ENCODE data around the gene EVL.
"Not testable (repeated sequence)": the region's sequence is repeated elsewhere in the genome, so short reads cannot be mapped to it uniquely, and the experiment has no call there.

The EVL gene

DNA sequence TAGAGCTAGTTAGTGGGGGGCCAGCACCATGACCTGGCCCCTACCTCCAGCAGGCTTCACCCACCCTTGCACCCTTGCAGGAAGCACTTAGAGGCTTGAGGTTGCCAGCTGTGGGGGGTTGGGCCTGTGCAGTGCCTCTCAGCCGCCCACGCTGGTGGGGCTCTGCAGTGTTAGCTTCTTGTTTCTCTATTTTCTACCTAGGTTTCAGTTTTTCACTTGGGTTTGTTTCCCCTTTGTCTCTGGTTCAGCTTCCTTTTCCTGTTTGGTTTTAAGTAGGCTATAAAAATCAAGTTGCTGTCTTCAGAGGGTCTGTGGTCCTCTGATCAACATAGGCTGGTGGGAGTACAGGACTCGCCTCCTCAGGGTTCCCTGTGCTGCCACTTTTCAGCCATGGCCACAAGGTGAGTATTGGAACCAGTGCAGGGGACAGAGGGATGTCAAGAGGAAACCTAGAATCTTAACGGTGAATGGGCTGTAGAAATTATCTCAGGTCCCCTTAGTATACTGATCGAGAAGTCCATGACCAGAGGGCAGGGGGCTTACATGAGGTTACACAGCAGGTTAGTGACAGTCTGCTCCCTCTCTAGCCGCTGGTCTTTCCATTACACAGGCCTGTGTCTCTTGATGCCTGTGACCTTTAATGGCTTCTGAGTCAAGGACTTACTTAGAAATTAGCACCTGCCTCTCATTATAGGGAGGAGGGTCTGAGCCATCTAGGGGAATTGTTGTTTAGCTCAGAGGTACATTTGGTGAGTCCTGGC, at the start of gene EVL:
Gene EVL, plus strand, starts transcription at position 312 of the 761 bp plus-strand sequence. Its CDS starts 79 bp downstream, at position 391.
- DNase-seq: peak; percentile 81

- no peak for DNase-seq
These were observed 47.7 kb upstream of the EVL start for GRCh38 chr14:100017553-100017952.

DNA sequence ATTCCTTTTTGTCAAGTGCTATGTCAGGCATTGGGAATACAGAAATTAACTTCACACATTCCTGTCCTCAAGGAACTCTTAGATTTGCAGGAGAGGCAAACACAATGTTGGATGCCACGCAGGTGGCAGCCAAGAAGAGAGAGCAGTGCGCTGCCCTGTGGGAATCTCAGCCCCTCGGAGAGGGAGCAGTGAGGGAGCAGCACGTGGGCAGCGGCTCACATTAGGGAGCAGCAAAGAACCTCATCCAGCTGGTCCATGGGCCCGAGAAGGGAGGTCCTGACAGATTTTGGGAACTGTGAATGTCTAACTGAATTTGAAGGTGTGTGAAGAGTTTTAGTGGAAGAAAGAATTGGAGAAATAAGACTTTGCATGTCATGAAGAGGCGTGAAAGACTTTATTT, 47.2 kb upstream of the EVL start:
- no peak for DNase-seq

DNA sequence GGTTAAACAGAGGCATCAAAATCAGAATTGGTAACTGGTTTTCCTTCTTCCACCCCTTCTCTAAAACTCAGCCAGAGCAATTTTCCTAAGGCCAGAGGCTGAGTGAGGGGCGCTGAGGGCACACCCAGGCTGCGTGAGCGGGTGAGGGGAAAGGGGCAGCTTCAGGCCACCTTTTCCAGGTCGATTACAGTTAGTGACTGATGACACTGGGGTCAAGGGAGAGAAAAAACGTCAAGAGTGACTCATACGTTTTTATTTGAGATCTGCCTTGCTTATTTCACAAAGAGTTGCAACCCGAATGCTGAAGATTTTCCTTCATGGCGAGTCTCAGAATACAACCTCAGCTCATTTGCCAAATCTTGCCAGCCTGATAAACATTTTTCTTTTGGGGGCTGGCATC, 46.7 kb upstream of the EVL start:
- no peak for DNase-seq

- no peak for DNase-seq
These were observed 46.0 kb upstream of the EVL start for GRCh38 chr14:100019156-100019744.

GRCh38 chr14:100020629-100021028, 44.6 kb upstream of the EVL start:
- no peak for DNase-seq

GRCh38 chr14:100022772-100023451, 42.3 kb upstream of the EVL start:
- DNase-seq: no peak

DNA sequence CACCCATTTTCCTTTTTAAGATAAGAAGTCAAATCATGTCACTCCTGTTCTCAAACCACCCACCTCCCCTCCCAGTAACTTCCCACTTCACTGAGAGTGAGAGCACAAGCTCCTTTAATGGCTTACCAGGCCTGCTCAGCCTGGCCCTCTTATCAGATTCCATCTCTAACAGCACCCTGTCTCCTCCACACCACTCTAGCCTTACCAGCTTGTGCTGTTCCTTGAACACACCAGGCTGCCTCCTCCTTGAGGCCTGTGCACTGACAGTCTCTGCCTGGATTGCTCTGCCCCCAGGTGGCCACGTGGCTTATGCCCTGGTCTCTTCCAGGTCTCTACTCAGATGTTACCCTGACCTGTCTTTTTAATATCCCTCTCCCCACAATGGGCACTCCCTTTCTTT, 40.1 kb upstream of the EVL start:
- peak; percentile 18 to 22 for DNase-seq

DNA sequence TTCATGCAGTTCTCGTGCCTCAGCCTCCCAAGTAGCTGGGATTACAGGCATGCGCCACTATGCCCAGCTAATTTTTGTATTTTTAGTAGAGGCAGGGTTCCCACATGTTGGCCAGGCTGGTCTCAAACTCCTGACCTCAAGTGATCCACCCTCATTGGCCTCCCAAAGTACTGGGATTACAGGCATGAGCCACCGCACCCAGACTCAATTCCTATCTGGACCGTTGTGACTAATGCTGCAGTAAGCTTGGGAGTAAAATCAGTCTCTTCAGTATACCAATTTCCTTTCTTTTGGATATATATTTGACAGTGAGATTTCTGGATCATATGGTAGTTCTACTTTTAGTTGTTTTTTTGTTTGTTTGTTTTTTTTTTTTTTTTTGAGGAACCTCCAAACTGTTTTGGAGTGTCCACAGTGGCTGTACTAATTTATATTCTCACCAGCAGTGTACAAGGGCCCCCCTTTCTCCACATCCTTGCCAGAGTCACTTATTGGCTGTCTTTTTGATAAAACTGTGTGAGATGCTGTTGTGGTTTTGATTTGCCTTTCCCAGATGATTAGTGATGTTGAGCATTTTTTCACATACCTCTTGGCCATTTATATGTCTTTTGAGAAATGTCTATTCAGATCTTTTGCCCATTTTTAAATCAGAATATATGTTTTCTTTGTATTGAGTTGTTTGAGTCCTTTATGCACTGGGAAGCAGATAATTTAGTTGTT, 37.3 kb upstream of the EVL start:
- DNase-seq: no peak

- DNase-seq: no peak
These were observed 36.1 kb upstream of the EVL start for GRCh38 chr14:100028990-100029677.

DNA sequence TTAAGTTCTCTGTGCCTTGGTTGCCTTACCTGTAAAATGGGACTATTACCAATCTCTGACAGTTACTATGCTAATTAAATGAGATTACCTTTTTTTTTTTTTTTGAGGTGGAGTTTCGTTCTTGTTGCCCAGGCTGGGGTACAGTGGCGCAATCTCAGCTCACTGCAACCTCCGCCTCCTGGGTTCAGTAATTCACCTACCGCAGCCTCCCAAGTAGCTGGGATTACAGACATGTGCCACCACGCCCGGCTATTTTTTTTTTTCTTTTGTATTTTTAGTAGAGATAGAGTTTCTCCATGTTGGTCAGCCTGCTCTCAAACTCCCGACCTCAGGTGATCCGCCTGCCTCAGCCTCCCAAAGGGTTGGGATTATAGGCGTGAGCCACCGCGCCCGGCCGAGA, 35.2 kb upstream of the EVL start:
- DNase-seq: not testable (repeated sequence)

- DNase-seq: no peak
These were observed 34.6 kb upstream of the EVL start for GRCh38 chr14:100030452-100031153.

- DNase-seq: no peak
These were observed 33.5 kb upstream of the EVL start for GRCh38 chr14:100031506-100032281.

DNA sequence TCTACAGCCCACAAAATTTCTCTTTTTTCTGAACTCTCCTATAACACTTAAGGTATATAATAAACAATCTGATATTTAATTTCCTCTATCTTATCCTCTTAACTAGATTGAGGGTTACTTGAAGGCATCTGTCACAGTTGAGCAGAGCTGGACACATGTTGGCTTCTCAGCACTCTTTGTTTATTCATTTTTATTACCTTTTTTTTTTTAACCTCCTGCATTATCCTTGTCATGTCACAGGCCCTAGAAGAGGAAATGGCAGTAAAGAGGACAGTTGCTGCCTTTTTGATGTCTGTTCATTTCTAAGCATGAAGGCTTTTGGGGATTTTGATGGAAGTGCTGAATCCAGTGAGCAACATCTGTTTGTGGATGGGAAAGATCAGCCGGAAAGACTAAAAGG, 32.5 kb upstream of the EVL start:
- DNase-seq: no peak

GRCh38 chr14:100033347-100034075, 31.7 kb upstream of the EVL start:
- DNase-seq: no peak

DNA sequence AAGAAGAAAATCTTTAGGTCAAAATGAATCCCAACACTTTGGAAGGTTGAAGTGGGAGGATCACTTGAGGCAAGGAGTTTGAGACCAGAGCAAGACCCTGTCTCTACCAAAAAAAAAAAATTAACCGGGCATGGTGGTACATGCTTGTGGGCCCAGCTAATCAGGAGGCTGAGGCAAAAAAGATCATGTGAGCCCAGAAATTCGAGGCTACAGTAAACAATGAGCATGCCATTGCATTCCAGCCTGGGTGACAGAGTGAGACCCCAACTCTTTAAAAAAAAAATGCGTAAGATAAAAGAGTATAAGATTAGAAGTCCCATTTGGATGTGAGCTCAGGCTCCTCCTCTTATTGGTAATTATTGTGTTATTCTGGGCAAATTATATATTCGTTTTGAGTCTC, 30.8 kb upstream of the EVL start:
- no peak for DNase-seq

DNA sequence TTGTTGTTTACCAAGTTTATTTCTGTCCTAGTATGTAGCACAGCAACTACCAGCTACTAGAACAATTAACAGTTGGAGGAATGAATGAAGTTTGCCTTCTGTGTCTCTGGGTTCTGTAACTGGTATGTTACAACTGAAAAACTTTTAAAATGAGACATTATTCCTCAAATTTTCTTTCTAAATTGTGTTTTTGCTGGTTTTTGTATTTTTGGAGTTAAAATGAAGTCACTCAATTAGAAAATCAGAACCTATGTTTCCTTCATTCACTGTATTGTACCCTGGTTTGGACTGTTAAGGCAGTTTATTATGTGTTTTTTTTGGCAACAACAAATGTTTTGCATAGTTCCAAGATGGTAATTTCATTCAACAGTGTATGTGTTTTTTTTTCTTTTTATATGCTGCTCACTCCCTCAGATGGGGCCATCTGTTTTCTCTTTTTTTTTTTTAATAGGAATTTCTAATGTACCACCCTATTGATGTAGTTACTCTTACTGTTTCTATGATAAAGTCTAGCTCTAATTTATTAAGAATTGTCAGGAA, 30.2 kb upstream of the EVL start:
- DNase-seq: no peak

GRCh38 chr14:100035700-100036099, 29.5 kb upstream of the EVL start:
- no peak for DNase-seq

DNA sequence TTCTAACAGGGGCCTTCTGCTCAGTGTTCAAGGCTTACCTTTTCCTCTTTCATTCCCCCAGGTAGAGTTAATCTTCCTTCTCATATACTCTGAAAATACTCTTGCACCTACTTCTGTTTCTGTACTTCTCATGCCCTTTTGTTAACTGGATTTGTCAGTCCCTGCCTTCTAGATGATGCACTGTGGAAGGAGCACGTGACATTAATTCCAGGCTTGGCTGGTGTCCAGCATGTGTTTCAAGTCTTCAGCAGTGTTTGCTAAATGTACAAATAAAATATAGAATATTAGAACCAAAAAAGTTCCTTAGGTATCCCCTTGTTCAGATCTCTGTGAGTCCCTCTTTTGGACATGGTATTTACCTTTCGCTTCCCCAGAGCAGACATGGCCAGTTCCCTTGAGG, 27.9 kb upstream of the EVL start:
- no peak for DNase-seq

- no peak for DNase-seq
These were observed 27.2 kb upstream of the EVL start for GRCh38 chr14:100038065-100038464.

Data from CD4-positive, alpha-beta T cell treated with Interleukin-4 for 1 hour (primary cell).